Suprapubic skin (tissue), 4 donors: ENCODE measurements around the gene FAAP100. TPM values are rescaled to one million over a fixed set of nuclear protein-coding genes. Genes with fewer than 3 reads are reported as not detected.

Experiments used
- DNase-seq, 2 donors: peaks; one replicate each; pipeline ENCODE4 v3.0.0-alpha.2; 2019; ENCODE audit warnings: low spot score in 2 of 2
- H3K27ac ChIP-seq: fragments of 200-600 bp; sonication (generic); one replicate; pipeline ENCODE4 v1.5.1; 2019
- H3K27me3 ChIP-seq: fragments of 200-600 bp; sonication (generic); one replicate; pipeline ENCODE4 v1.5.1; 2019
- H3K36me3 ChIP-seq: fragments of 200-600 bp; sonication (generic); one replicate; pipeline ENCODE4 v1.5.1; 2019
- H3K4me1 ChIP-seq: fragments of 200-600 bp; sonication (generic); one replicate; pipeline ENCODE4 v1.5.1; 2019
- H3K4me3 ChIP-seq: fragments of 200-600 bp; sonication (generic); one replicate; pipeline ENCODE4 v1.5.1; 2019; ENCODE audit warnings: mild to moderate bottlenecking
- H3K9me3 ChIP-seq: fragments of 200-600 bp; sonication (generic); one replicate; pipeline ENCODE4 v1.5.1; 2019
- EP300 ChIP-seq: sonication (generic); formaldehyde crosslinking; IDR thresholded peaks from one replicate; pipeline ENCODE4 v1.6.1; 2017; ENCODE audit warnings: antibody characterized with exemption
- POLR2A ChIP-seq, 2 donors: fragments of 450-650 bp; IDR thresholded peaks; one replicate each; pipeline ENCODE4 v1.6.1; 2017; ENCODE audit warnings: antibody characterized with exemption in 2 of 2, mild to moderate bottlenecking in 2 of 2, moderate library complexity in 2 of 2
- POLR2AphosphoS5 ChIP-seq, 3 donors: sonication (generic); formaldehyde crosslinking; IDR thresholded peaks; one replicate each; pipeline ENCODE4 v1.6.1; 2017; ENCODE audit warnings: antibody characterized with exemption in 3 of 3
- WGBS: methylation state at CpG from one replicate; pipeline ENCODE4 v1.1.5; 2018; 5-methylcytosine and 5-hydroxymethylcytosine counted together
- total RNA-seq, 4 donors: library from RNA; depleted of rRNA; stranded (reverse); fragments of >200 nt; gene quantifications; one replicate each; pipeline ENCODE4 v1.1.0, GENCODE V29; 2016
- TF ChIP-seq, protein P1 (sequence below), 2 donors: fragments of 200-600 bp in 1 of 2; fragments of 450-650 bp in 1 of 2; sonication (generic) in 1 of 2; IDR thresholded peaks; one replicate each; pipeline ENCODE4 v1.5.1; 2016 to 2019; ENCODE audit warnings: antibody characterized with exemption in 2 of 2, mild to moderate bottlenecking in 1 of 2, moderate library complexity in 1 of 2

Gene FAAP100
- total RNA-seq, 4 donors from 2014 or later = 33.0 to 44.2 (median 37.7) TPM

- Histone ChIP-seq H3K27me3 (peaks cover 32% of the 10 kb centered on the region), H3K27ac (no peak overlapping the region), H3K36me3 (no peaks in the 10 kb centered on the region), H3K4me1 (peaks cover 26% of the 10 kb centered on the region), H3K4me3 (no peak overlapping the region), H3K9me3 (no peaks in the 10 kb centered on the region)
- no peak for TF ChIP-seq POLR2AphosphoS5 (IDR thresholded peaks at IDR 0.05)
- TF ChIP-seq, protein P1, sequence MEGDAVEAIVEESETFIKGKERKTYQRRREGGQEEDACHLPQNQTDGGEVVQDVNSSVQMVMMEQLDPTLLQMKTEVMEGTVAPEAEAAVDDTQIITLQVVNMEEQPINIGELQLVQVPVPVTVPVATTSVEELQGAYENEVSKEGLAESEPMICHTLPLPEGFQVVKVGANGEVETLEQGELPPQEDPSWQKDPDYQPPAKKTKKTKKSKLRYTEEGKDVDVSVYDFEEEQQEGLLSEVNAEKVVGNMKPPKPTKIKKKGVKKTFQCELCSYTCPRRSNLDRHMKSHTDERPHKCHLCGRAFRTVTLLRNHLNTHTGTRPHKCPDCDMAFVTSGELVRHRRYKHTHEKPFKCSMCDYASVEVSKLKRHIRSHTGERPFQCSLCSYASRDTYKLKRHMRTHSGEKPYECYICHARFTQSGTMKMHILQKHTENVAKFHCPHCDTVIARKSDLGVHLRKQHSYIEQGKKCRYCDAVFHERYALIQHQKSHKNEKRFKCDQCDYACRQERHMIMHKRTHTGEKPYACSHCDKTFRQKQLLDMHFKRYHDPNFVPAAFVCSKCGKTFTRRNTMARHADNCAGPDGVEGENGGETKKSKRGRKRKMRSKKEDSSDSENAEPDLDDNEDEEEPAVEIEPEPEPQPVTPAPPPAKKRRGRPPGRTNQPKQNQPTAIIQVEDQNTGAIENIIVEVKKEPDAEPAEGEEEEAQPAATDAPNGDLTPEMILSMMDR (IDR thresholded peaks at IDR 0.05) = no peak
- 77% methylated on average over 6 of the region's 18 CpGs for WGBS
- DNase-seq = no peak
These were observed 27.9 kb downstream of the FAAP100 start for GRCh38 chr17:81524039-81524864.

- peaks cover 34% of the 10 kb centered on the region for H3K4me1 ChIP-seq
- no peak overlapping the region for H3K4me3 ChIP-seq
- H3K36me3 ChIP-seq = no peaks in the 10 kb centered on the region
- no peaks in the 10 kb centered on the region for H3K9me3 ChIP-seq
- peaks cover 25% of the 10 kb centered on the region for H3K27me3 ChIP-seq
- no peak for DNase-seq
- 4% methylated on average over 5 of the region's 17 CpGs for WGBS
- no peak overlapping the region for H3K27ac ChIP-seq
- TF ChIP-seq, protein P1 (IDR thresholded peaks at IDR 0.05) = peak in 1 of 2 donors; percentile 21
- TF ChIP-seq POLR2A (IDR thresholded peaks at IDR 0.05) = no peak
These were observed 28.6 kb downstream of the FAAP100 start for GRCh38 chr17:81523402-81524038.

GRCh38 chr17:81522491-81523401 is 29.4 kb downstream of the FAAP100 start:
- no peak for DNase-seq
- no peaks in the 10 kb centered on the region for H3K9me3 ChIP-seq

GRCh38 chr17:81520021-81520901 is 31.9 kb downstream of the FAAP100 start:
- Histone ChIP-seq H3K36me3 (no peaks in the 10 kb centered on the region), H3K4me1 (peaks cover 56% of the 10 kb centered on the region), H3K4me3 (peak overlapping the region; percentile 70), H3K9me3 (no peaks in the 10 kb centered on the region), H3K27me3 (peaks cover 6% of the 10 kb centered on the region), H3K27ac (no peak overlapping the region)
- TF ChIP-seq, protein P1 (IDR thresholded peaks at IDR 0.05) = no peak
- TF ChIP-seq POLR2A (IDR thresholded peaks at IDR 0.05) = no peak
- TF ChIP-seq POLR2AphosphoS5 (IDR thresholded peaks at IDR 0.05) = no peak
- TF ChIP-seq EP300 = no peak
- DNase-seq = no peak
- 53% methylated on average over 3 of the region's 14 CpGs for WGBS

More at GRCh38 chr17:81522491-81523401, 29.4 kb downstream of the FAAP100 start:
- Histone ChIP-seq H3K27me3 (peaks cover 19% of the 10 kb centered on the region), H3K4me1 (peaks cover 35% of the 10 kb centered on the region), H3K4me3 (no peak overlapping the region), H3K36me3 (no peaks in the 10 kb centered on the region), H3K27ac (no peak overlapping the region)
- TF ChIP-seq, protein P1 (IDR thresholded peaks at IDR 0.05) = no peak
- TF ChIP-seq POLR2AphosphoS5 (IDR thresholded peaks at IDR 0.05) (no peak), EP300 (no peak), POLR2A (IDR thresholded peaks at IDR 0.05) (no peak)
- WGBS = 90% methylated on average over 4 of the region's 26 CpGs
